K562 (cell line): ENCODE data around the gene CDKN2AIPNL. TPM values are rescaled to one million over a fixed set of nuclear protein-coding genes. Genes with fewer than 3 reads are reported as not detected.
A peak's percentile ranks its signal among the peaks of the same experiment; 100 is the strongest.

Source experiments
- ATAC-seq: fragments of 200-7000 bp; cut with Tn5 transposase; 3 replicates; pipeline ENCODE4 v1.9.1; 2020; ENCODE audit warnings: moderate library complexity
- BruUV-seq: library from RNA; stranded (reverse); fragments of 400-500 nt; replicated peaks from 2 replicates; lab custom pipeline; 2021; lab: Mats Ljungman, UMichigan
- CTCF ChIA-PET: fragments of 300-600 bp; formaldehyde crosslinking; extraction: SDS; loops from one replicate; lab custom pipeline; 2021; ENCODE audit warnings: low intra/inter-chr PET ratio; lab: Yijun Ruan, JAX
- POLR2A ChIA-PET: fragments of 300-600, 350-650 bp; sonication (Branson Sonifier 250); formaldehyde crosslinking; extraction: SDS; loops from one replicate; lab custom pipeline; 2021; ENCODE audit warnings: antibody characterized with exemption, inconsistent platforms; lab: Yijun Ruan, JAX
- DNase-seq, 4 experiments: peaks; one replicate each; pipeline versions ENCODE4 v3.0.0 to v3.0.0-alpha.2; 2011 to 2018; ENCODE audit warnings: low spot score in 3 of 4, mixed read lengths in 3 of 4; ENCODE audit errors: extremely low read depth in 1 of 4
- FAIRE-seq: peaks from 2 replicates; lab custom pipeline; 2011; peaks lifted over from hg19 to GRCh38; lab: Jason Lieb, UNC
- H2AFZ ChIP-seq: 2 replicates; pipeline ENCODE4 v1.6.0; 2011; ENCODE audit warnings: low read depth, low read length, control low read depth, inconsistent platforms
- H3K27ac ChIP-seq: fragments of 200-600 bp; 3 replicates; pipeline ENCODE4 v1.8.0; 2011; ENCODE audit warnings: low read depth, mild to moderate bottlenecking, control low read depth, inconsistent platforms, low read length, moderate library complexity, mixed read lengths; ENCODE audit errors: extremely low read depth
- H3K27me3 ChIP-seq, 2 experiments: fragments of 300-600 bp in 1 of 2; 2 replicates in 1 of 2; 3 replicates in 1 of 2; pipeline versions ENCODE4 v1.6.0 to v1.8.0; 2011; ENCODE audit warnings: inconsistent platforms in 2 of 2, low read length in 2 of 2, mild to moderate bottlenecking in 1 of 2, mixed read lengths in 1 of 2, moderate library complexity in 1 of 2; ENCODE audit not compliant: control insufficient read depth in 2 of 2, insufficient read depth in 2 of 2
- H3K36me3 ChIP-seq: fragments of 300-600 bp; 3 replicates; pipeline ENCODE4 v1.8.0; 2011; ENCODE audit warnings: mild to moderate bottlenecking, low read length, inconsistent platforms; ENCODE audit not compliant: control insufficient read depth, insufficient read depth
- H3K4me1 ChIP-seq, 2 experiments: fragments of 200-600 bp in 1 of 2; replicated peaks in 1 of 2; 2 replicates in 1 of 2; 3 replicates in 1 of 2; pipeline versions ENCODE4 v1.5.1 to v1.8.0; 2011; ENCODE audit warnings: inconsistent platforms in 2 of 2, low read length in 2 of 2, mild to moderate bottlenecking in 1 of 2, mixed read lengths in 1 of 2, moderate library complexity in 1 of 2; ENCODE audit not compliant: control insufficient read depth in 2 of 2, insufficient read depth in 2 of 2
- H3K4me2 ChIP-seq: 2 replicates; pipeline ENCODE4 v1.6.1; 2011; ENCODE audit warnings: low read length, control low read depth, inconsistent platforms, mixed read lengths; ENCODE audit not compliant: insufficient read depth
- H3K4me3 ChIP-seq: fragments of 200-600 bp; sonication (generic), shearing (Covaris generic); 2 replicates; pipeline ENCODE4 v1.5.1; 2016; ENCODE audit warnings: control low read depth, inconsistent platforms
- H3K79me2 ChIP-seq: fragments of 200-600 bp; 3 replicates; pipeline ENCODE4 v1.8.0; 2011; ENCODE audit warnings: low read length, inconsistent platforms; ENCODE audit not compliant: control insufficient read depth, insufficient read depth
- H3K9ac ChIP-seq, 2 experiments: 2 replicates each; pipeline versions ENCODE4 v1.6.0 to v1.6.1; 2011; ENCODE audit warnings: low read depth in 2 of 2, low read length in 2 of 2, control low read depth in 1 of 2, inconsistent platforms in 1 of 2, mild to moderate bottlenecking in 1 of 2, mixed read lengths in 1 of 2; ENCODE audit not compliant: insufficient read depth in 1 of 2
- H3K9me1 ChIP-seq: one replicate; pipeline ENCODE4 v1.6.0; 2011; ENCODE audit warnings: inconsistent platforms, mild to moderate bottlenecking, low read length, moderate library complexity; ENCODE audit not compliant: control insufficient read depth, insufficient read depth
- H3K9me3 ChIP-seq: replicated peaks from 2 replicates; pipeline ENCODE4 v1.5.1; 2011; ENCODE audit warnings: low read depth, low read length, inconsistent platforms; ENCODE audit not compliant: control insufficient read depth, insufficient read depth
- H4K20me1 ChIP-seq: replicated peaks from 2 replicates; pipeline ENCODE4 v1.6.1; 2011; ENCODE audit warnings: low read length, inconsistent platforms, mixed read lengths; ENCODE audit not compliant: control insufficient read depth, insufficient read depth
- IFI16 ChIP-seq: fragments of 250-450 bp; sonication (Bioruptor Pico); IDR thresholded peaks from 2 replicates; pipeline ENCODE4 v2.1.2; 2022; ENCODE audit warnings: mild to moderate bottlenecking, inconsistent platforms
- PTBP1 ChIP-seq: fragments of 200-400 bp; formaldehyde crosslinking; IDR thresholded peaks from 2 replicates; pipeline ENCODE4 v1.6.1; 2017; ENCODE audit warnings: low read depth, low read length
- ZNF764 ChIP-seq: fragments of 250-450 bp; sonication (Bioruptor Pico); IDR thresholded peaks from 2 replicates; pipeline ENCODE4 v1.4.0; 2020; ENCODE audit warnings: low read depth, mild to moderate bottlenecking, moderate library complexity
- WGBS: fragments of 100-300 bp; shearing (Covaris generic); methylation state at CpG from one replicate; pipeline ENCODE4 v1.1.6; 2016; ENCODE audit warnings: low coverage, mixed read lengths; ENCODE audit not compliant: insufficient coverage; ENCODE audit errors: missing lambda C conversion rate; 5-methylcytosine and 5-hydroxymethylcytosine counted together
- in situ Hi-C: fragments of 300-500 bp; cut with MboI; formaldehyde crosslinking; loops from 4 replicates; pipeline ENCODE4 v1.15.0; 2018; ENCODE audit warnings: inconsistent platforms, mixed read lengths
- intact Hi-C: fragments of 100-400 bp; cut with micrococcal nuclease; formaldehyde crosslinking; loops from 2 replicates; pipeline ENCODE4 v1.14.2; 2022
- polyA plus RNA-seq, 8 experiments: library from polyadenylated mRNA; depleted of rRNA in 4 of 8; stranded (reverse) in 5 of 8; unstranded in 3 of 8; fragments of >200 nt; fragmentation: Nextera tagmentation in 2 of 8; fragmentation: Illumina TruSeq in 1 of 8; extraction: Ambion mirVana in 2 of 8; extraction: Trizol in 1 of 8; gene quantifications; 2 replicates each; pipeline versions ENCODE4 v1.2.1 to v1.2.3, GENCODE V29; 2011 to 2014; ENCODE audit warnings: inconsistent platforms in 1 of 8, missing spikeins in 1 of 8
- total RNA-seq, 7 experiments: library from RNA; depleted of rRNA in 6 of 7; stranded (reverse); fragments of >200 nt in 6 of 7; fragmentation: Illumina TruSeq in 2 of 7; extraction: Trizol in 2 of 7; gene quantifications; 2 replicates each; pipeline versions ENCODE4 v1.2.1 to v1.2.3, GENCODE V29; 2011 to 2021; ENCODE audit warnings: low replicate concordance in 1 of 7
- TF ChIP-seq, protein P1 (sequence below): sonication (generic); formaldehyde crosslinking; IDR thresholded peaks from 2 replicates; pipeline ENCODE4 v1.8.0; 2022; ENCODE audit warnings: mild to moderate bottlenecking, missing genetic modification reagents

Gene CDKN2AIPNL
- total and polyA plus RNA-seq, 9 of the 15 experiments (the other 6 are each of a cell fraction or from before 2014, with no cell fraction given): 19.9 to 46.9 (median 42.2) TPM

DNA sequence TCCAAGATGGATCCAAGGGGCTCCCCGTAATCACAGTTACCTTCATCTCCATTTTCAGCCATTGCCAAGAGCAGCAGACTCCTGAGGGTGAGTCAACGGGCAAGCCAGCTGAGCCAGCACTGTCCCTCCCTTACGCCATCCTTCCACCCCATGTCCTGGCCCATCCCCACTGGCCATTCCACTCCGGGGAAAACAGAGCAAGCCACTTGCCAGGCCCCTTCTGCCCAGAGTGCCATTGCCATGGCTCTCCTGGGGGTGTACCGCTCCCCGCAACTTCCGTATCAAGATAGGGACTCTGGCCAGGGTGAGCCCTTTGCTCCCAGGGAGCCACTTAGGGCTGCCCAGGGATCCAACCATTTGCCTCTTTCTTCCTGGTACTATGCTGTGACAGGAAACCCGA, 48.9 kb upstream of the CDKN2AIPNL start:
- Histone ChIP-seq H3K9ac (peak overlapping the region in 1 of 2 experiments; percentile 6; a peak in 1 of 4 replicates), H3K27me3 (no peaks in the 10 kb centered on the region), H3K9me1 (no peaks in the 10 kb centered on the region), H3K79me2 (no peaks in the 10 kb centered on the region), H3K4me3 (no peak overlapping the region), H3K27ac (no peak overlapping the region), H3K4me1 (peaks cover 17 to 26% of the 10 kb centered on the region in 2 experiments), H3K9me3 (no peaks in the 10 kb centered on the region), H3K4me2 (no peak overlapping the region), H4K20me1 (no peaks in the 10 kb centered on the region), H3K36me3 (no peaks in the 10 kb centered on the region), H2AFZ (no peak overlapping the region)
- no peak for ATAC-seq
- WGBS: 66% methylated on average over 8 of the region's 8 CpGs
- CTCF ChIA-PET: no interaction called here
- intact Hi-C loops (no loop called here), in situ Hi-C loops (no loop called here)
- no peak for FAIRE-seq
- DNase-seq: peak in 2 of 4 experiments; percentile 3 to 4
- POLR2A ChIA-PET: no interaction called here
- BruUV-seq: no TSS peak
- no peak for TF ChIP-seq ZNF764 (CRISPR knock-in tag)

DNA sequence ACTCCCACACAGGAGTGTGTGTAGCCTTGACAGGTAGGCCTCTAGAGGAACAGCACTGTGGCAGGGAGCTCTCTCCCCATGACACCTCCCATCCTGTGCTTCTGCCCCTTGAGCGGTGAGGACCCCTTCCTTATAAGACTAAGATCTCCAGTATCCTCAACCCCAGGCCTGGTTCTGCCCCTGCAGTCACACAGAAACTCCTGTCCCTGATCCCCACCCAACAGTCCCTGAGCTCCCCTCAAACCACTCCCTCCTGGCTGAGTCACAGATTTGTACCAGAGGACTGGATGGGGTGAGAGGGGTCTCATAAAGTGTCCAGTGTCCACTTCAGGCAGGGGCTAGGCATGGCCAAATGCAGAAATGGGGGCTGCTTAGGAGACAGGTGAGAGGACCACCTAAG, 47.8 kb upstream of the CDKN2AIPNL start:
- Histone ChIP-seq H3K9me3 (no peaks in the 10 kb centered on the region), H3K79me2 (no peaks in the 10 kb centered on the region), H3K9ac (peak overlapping the region in 1 of 2 experiments; percentile 62; a peak in 1 of 4 replicates)
- DNase-seq: peak in 2 of 4 experiments; percentile 9 to 10
- TF ChIP-seq PTBP1: no peak
- TF ChIP-seq, protein P1, sequence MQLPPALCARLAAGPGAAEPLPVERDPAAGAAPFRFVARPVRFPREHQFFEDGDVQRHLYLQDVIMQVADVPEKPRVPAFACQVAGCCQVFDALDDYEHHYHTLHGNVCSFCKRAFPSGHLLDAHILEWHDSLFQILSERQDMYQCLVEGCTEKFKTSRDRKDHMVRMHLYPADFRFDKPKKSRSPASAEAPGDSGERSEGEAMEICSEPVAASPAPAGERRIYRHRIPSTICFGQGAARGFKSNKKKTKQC (CRISPR knock-in tag): no peak
- no peak for TF ChIP-seq IFI16
- TF ChIP-seq, all 486 proteins: peak for 0
- H3K27me3 ChIP-seq: no peaks in the 10 kb centered on the region
- CTCF ChIA-PET: no interaction called here
- no peak overlapping the region for H3K27ac ChIP-seq
- H2AFZ ChIP-seq: no peak overlapping the region
- no peaks in the 10 kb centered on the region for H3K36me3 ChIP-seq
- POLR2A ChIA-PET: interaction anchor here (0.6 kb wide), 2 partner anchors 66 to 79 kb away, joined by 3 to 4 read pairs; no protein-coding TSS in a partner anchor
- H3K4me1 ChIP-seq: peaks cover 6 to 16% of the 10 kb centered on the region in 2 experiments; a peak in 3 of 5 replicates
- no peaks in the 10 kb centered on the region for H4K20me1 ChIP-seq
- no TSS peak for BruUV-seq
- no peak for ATAC-seq
- H3K4me3 ChIP-seq: no peak overlapping the region
- intact Hi-C loops (no loop called here), in situ Hi-C loops (no loop called here)
- FAIRE-seq: no peak
- H3K9me1 ChIP-seq: no peaks in the 10 kb centered on the region
- no peak overlapping the region for H3K4me2 ChIP-seq
- WGBS: 33% methylated on average over 1 of the region's 1 CpG
